ENCODE results near the gene SARM1. TPM values are rescaled to one million over a fixed set of nuclear protein-coding genes. Genes with fewer than 3 reads are reported as not detected.

Gene SARM1
- total RNA-seq, 1 donor from 2014 or later: 12.0 TPM

GRCh38 chr17:28343491-28343932, 28.0 kb upstream of the SARM1 start:
- Histone ChIP-seq H3K4me3 (ENCODE audit: low read depth, low read length) (no peak overlapping the region), H3K36me3 (ENCODE audit: control insufficient read depth, insufficient read depth, low read length) (peaks cover 4% of the 10 kb centered on the region), H3K27me3 (ENCODE audit: control insufficient read depth, insufficient read depth, low read length) (no peaks in the 10 kb centered on the region)
- DNase-seq (ENCODE audit: low read depth): no peak
- no peak for TF ChIP-seq CTCF (IDR thresholded peaks at IDR 0.05; ENCODE audit: insufficient read depth, low read length, poor library complexity, severe bottlenecking)

GRCh38 chr17:28344011-28344410, 27.5 kb upstream of the SARM1 start:
- TF ChIP-seq CTCF (IDR thresholded peaks at IDR 0.05; ENCODE audit: insufficient read depth, low read length, poor library complexity, severe bottlenecking): no peak
- no peak overlapping the region for H3K4me3 ChIP-seq (ENCODE audit: low read depth, low read length)
- H3K27me3 ChIP-seq (ENCODE audit: control insufficient read depth, insufficient read depth, low read length): no peaks in the 10 kb centered on the region
- DNase-seq (ENCODE audit: low read depth): no peak
- H3K36me3 ChIP-seq (ENCODE audit: control insufficient read depth, insufficient read depth, low read length): peaks cover 6% of the 10 kb centered on the region

- no peak for TF ChIP-seq CTCF (IDR thresholded peaks at IDR 0.05; ENCODE audit: insufficient read depth, low read length, poor library complexity, severe bottlenecking)
- H3K4me3 ChIP-seq (ENCODE audit: low read depth, low read length): no peak overlapping the region
- no peaks in the 10 kb centered on the region for H3K27me3 ChIP-seq (ENCODE audit: control insufficient read depth, insufficient read depth, low read length)
- H3K36me3 ChIP-seq (ENCODE audit: control insufficient read depth, insufficient read depth, low read length): peaks cover 6% of the 10 kb centered on the region
- DNase-seq (ENCODE audit: low read depth): no peak
Observed at GRCh38 chr17:28344435-28344901, 27.0 kb upstream of the SARM1 start.

- DNase-seq (ENCODE audit: low read depth): no peak
- Histone ChIP-seq H3K4me3 (ENCODE audit: low read depth, low read length) (no peak overlapping the region), H3K36me3 (ENCODE audit: control insufficient read depth, insufficient read depth, low read length) (peaks cover 7% of the 10 kb centered on the region), H3K27me3 (ENCODE audit: control insufficient read depth, insufficient read depth, low read length) (no peaks in the 10 kb centered on the region)
- no peak for TF ChIP-seq CTCF (IDR thresholded peaks at IDR 0.05; ENCODE audit: insufficient read depth, low read length, poor library complexity, severe bottlenecking)
Observed at GRCh38 chr17:28345419-28346198, 25.9 kb upstream of the SARM1 start.

- TF ChIP-seq CTCF (IDR thresholded peaks at IDR 0.05; ENCODE audit: insufficient read depth, low read length, poor library complexity, severe bottlenecking): no peak
- Histone ChIP-seq H3K36me3 (ENCODE audit: control insufficient read depth, insufficient read depth, low read length) (peaks cover 9% of the 10 kb centered on the region), H3K4me3 (ENCODE audit: low read depth, low read length) (no peak overlapping the region), H3K27me3 (ENCODE audit: control insufficient read depth, insufficient read depth, low read length) (no peaks in the 10 kb centered on the region)
- DNase-seq (ENCODE audit: low read depth): no peak
Observed at GRCh38 chr17:28346199-28346580, 25.3 kb upstream of the SARM1 start.
